HG03571 (cell line): ENCODE measurements around the gene SIPA1.
A peak's percentile ranks its signal among the peaks of the same experiment; 100 is the strongest.
"Not testable (repeated sequence)": the region's sequence is repeated elsewhere in the genome, so short reads cannot be mapped to it uniquely, and the experiment has no call there.

Experiments used
- ATAC-seq: cut with Tn5 transposase; IDR thresholded peaks from one replicate; pipeline ENCODE4 v1.9.1; 2021; ENCODE audit not compliant: unreplicated experiment

The SIPA1 gene

DNA sequence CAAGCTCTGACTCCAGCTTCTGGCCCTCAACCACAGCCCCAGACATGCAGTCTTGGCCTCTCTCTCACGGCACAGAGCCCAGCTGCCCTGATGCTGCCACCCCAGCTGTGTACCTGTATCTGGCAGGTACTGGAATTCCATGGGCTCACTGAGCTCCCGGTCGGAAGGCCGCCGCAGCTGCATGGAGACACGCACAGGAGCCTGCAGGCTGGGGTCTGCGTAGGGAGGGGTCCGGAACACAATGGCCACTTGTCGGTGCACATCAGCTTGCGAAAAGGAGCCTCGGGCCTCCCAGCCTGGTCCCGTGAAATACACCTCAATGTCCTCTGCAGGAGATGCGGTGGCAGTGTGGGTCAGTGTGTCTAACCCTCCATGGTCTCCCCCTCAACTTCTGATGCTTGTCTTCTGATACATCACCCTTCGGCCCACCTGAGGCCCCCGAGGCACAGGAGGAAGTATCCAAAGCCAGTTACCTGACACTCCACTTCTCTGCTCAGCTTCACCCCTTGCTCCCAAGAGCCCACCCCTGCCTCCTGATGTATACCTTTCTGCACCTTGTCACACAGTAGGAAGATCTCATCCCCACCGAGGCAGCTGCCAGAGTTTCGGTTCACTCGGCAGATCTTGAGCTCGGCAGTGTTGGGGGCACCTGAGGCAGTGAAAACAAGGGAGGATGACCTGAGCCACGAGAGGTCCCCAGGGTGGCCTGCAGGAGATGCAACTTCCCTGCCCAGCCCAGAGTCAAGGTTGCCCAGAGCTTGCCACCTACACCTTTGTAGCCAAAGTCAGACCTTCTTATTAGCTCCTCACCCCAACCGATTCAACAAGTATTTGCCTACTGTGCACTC lies 20.5 kb downstream of the SIPA1 start:
- ATAC-seq: no peak

DNA sequence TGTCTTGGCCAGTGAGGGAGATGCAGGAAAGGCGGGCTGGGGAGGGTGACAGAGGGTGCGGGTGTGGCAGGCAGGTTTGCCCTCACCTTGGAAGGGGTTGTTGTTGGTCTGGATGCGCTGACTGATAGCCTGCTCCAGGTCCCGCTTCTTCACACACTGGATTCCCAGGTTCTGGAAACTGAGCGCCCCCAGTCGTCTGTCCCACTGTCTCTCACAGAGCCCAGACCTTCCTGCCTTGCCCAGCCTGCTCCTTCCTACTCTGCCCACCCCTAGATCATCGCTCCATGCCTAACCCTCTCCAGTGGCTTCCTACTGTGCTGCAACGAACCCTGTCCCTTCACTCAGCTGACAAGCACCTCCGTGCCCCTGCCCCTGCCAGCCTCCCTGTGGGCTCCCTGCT lies 22.1 kb downstream of the SIPA1 start:
- ATAC-seq: no peak

DNA sequence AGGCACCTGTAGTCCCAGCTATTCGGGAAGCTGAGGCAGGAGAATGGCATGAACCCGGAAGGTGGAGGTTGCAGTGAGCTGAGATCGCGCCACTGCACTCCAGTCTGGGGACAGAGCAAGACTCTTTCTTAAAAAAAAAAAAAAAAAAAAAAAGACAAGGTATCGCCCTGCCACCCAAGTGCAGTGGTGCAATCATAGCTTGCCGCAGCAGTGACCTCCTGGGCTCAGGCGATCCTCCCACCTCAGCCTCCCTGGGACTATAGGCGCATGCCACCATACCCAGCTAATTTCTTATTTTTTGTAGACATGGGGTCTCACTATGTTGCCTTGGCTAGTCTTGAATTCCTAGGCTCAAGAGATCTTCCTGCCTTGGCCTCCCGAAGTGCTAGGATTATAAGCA lies 23.0 kb downstream of the SIPA1 start:
- not testable (repeated sequence) for ATAC-seq

DNA sequence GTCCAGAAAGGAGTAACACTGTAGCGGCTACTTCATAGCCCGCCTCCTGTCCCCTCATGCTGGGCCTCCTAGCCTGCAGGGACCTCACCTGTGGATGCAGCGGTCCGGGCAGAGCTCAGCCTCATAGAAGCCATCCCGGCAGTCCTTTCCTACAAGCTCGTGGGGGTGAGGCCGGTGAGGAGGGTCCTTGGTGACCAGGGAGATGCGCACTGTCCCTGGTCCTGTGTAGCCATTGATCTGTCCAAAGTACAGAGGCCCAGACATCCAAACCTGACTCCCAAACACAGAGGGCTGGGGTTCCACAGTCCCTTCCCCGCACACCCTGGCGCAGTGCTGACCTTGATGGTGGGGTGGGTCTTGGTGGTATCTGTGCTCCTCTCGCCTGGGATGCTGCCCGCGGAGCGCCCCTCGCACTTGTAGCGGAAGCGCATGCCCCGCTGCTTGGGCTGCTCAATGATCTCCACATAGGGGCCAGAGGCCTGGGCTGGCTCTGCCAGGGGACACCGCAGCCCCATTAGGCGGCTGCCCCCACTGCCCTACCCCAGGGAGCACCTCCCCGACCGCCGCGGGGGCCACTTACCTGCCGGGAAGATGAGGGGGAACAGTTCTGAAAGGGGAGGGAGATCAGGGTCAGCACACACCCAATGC lies 23.8 kb downstream of the SIPA1 start:
- no peak for ATAC-seq

DNA sequence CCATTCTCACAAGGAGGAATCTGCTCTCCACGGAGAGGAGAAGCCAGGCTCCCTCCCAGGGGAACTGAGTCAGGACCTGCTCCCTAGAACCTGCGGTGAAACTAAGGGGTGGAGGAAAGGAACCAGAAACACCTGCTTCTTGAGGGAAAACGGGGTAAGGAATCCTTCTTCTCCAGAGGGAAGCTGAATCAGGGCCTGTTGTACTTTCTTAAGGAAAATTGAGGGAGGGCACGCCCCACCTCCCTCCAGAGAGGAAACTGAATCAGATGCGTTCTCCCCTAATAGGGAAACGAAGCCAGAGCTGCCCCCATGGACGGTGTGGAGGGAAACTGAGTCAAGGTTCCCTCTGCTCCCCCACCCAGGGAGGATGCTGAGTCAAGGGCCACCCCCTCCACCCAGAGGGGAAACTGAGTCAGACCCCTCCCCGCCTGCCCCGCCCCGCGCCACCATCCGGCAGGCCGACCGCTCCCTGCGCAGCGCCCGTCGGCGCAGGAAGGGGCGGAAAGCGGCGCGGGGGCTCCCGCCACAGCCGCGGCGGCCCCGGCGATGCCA lies 24.4 kb downstream of the SIPA1 start:
- ATAC-seq: peak; percentile 17

DNA sequence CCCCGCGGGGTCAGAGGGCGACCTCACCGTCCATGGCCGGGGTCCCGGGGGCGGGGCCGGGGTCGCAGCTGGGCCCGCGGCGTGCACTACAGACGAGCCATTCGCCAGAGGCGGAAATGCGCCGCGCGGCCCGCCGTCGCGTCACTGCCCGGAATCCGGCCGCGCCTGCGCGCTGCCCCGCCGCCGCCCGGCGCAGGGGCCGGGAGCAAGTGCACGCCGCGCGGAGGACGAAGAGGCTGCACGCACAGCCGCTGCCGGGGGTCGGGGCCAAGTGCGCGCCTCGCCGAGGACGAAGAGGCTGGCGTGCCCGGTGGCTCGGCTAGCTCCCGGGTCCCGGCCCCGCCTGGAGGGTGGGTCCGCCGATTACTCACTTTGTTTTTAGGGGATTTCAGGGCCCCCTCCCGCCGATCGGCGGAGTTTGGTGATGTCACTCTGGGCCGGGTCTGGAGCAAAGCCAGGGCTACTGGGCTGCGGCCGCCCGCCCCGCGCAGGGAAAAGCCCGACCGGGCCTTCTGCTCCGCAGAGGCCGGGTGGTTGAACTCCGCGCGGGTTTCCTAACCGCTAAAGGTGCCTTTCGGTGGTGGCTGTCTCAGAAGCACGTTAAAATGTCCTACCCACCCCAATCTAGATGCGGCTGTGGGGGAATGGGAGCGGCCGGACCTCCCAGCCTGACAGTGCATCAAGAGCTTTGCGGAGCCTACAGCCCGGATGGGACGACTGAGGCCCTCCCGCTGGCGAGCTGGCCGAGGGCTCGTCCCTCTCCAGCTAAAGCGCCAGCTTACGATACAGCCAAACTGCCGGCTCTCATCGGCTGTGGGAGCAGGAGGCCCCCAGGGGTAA lies 25.1 kb downstream of the SIPA1 start, which contains the start of gene RELA:
Gene RELA (minus strand): TSS at position 118 of the 840 bp plus-strand sequence. CDS start 84 bp downstream, at position 34.
- ATAC-seq: peak; percentile 62

DNA sequence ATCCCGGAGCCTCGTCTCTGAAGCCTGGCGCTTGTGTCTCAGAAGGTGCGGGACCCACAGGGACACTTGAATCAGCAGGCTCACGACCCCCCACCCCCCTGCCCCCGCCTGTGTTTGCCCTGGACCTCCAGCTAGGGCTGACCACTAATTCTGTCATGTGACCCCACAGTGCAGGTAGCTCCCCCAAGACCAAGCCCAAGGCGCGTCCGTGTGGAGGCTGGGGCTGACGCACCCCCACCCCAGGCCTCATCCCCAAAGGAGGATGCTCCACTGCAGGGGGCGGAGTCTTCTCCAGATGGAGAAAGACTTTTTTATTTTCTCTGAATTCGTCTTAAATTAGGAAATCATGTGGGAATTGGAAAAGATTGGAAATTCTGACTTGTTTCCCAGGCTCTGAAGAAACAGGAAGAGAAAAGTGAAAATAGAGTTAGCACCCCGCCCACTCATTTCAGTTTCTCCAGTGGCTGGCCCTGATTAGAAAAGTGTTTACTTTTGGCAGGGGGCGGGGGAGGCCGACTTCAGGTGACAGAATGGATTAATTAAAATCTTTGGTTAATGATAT lies 25.8 kb downstream of the SIPA1 start:
- peak; percentile 5 for ATAC-seq

DNA sequence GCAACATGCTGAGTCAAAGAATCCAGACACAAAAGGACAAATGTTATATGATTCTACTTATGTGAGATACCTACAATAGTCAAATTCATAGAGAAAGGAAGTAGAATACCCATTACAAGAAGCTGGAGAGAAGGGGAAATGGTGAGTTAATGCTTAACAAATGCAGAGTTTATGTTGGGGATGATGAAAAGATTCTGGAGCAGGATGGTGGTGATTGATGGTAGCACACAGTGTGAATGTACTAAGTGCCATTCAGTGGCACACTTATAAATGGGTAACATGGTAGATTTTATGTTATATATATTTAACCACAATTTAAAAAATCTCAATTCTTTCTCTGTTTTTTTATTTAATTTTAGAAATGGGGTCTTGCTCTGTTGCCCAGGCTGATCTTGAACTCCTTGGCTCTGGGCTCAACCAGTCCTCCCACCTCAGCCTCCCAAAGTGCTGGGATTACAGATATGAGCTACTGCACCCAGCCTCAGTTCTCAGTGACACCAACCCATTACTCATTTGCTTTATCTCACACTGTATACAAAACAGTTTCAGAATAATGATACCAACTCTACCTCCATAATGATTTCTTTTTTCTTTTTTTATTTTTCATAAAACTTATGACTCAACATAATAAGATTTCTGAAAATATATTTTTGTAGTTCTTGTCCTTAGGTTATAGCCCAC lies 34.4 kb downstream of the SIPA1 start:
- ATAC-seq: no peak

DNA sequence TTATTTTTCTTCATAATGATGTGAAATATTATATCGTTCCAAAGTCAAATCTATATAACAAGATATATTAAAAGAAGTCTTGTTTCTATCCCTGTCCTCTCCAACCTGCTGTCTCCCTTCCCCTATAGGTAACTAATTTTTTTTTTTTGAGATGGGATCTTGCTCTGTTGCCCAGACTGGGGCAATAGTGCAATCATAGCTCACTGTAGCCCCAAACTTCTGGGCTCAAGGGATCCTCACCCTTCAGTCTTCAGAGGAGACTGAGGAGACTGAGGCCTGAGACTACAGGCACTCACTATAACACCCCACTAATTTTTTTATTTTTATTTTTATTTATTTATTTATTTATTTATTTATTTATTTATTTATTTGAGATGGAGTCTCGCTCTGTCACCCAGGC lies 35.1 kb downstream of the SIPA1 start:
- no peak for ATAC-seq

DNA sequence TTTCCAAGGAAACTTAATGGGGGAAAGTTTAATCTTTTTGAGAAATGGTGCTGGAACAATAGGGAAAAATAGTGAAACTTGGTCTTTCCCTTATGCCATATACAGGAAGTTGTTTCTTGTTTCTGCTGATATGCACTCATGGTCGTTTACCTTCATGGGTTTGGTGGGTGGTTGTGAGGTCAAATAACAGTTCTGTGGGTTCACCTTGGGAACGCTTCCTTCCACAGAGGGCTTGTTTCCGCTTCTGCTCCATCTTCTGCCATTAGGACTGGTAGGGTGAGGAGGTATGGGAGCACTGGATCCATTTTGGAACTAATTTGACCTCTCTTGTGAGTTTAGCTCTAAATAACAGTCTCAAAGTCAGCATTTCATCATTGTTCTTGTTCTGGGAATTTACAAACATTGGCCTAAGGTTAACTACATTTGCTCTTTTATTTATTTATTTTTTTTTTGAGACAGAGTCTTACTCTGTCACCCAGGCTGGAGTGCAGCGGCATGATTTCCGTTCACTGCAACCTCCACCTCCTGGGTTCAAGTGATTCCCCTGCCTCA lies 42.4 kb downstream of the SIPA1 start:
- ATAC-seq: no peak

DNA sequence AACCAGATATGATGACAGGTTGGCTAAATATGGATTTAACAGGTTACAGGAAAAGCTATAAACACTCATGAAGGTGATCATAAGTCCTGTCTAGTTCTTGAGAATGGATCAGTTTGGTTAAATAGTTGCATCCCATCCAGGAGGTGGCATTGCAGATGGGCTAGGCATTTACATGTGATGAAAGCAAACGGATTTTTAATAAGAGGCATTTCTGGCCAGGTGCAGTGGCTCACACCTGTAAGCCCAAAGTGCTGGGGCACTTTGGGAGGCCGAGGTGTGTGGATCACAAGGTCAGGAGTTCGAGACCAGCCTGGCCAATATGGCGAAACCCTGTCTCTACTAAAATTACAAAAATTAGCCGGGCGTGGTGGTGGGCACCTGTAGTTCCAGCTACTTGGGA lies 45.6 kb downstream of the SIPA1 start:
- ATAC-seq: not testable (repeated sequence)

DNA sequence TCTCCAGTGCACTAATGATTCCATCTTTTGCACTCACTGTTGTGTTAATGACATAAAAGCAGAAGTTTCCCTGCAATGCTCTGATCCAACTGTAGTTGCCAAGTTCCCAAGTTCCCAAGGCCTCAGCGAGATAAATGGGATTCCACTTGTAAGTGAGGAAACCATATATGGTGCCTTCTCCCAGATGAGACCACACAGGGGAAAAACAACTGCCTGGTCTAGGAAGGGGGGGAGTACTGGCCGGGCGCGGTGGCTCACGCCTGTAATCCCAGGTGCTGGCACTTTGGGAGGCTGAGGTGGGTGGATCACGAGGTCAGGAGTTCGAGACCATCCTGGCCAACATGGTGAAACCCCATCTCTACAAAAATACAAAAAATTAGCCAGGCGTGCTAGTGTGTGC lies 48.1 kb downstream of the SIPA1 start:
- ATAC-seq: no peak

DNA sequence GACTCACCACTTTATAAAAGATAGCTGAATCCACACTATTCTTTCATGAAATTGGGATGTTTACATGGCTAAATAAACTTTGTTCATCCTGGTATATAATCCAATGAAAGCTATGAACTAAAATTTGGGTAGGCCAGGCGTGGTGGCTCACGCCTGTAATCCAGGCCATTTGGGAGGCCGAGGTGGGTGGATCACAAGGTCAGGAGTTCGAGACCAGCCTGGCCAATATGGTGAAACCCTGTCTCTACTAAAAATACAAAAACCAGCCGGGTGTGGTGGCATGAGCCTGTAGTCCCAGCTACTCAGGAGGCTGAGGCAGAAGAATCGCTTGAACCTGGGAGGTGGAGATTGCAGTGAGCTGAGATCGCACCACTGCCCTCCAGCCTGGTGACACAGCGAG lies 53.9 kb downstream of the SIPA1 start:
- not testable (repeated sequence) for ATAC-seq

DNA sequence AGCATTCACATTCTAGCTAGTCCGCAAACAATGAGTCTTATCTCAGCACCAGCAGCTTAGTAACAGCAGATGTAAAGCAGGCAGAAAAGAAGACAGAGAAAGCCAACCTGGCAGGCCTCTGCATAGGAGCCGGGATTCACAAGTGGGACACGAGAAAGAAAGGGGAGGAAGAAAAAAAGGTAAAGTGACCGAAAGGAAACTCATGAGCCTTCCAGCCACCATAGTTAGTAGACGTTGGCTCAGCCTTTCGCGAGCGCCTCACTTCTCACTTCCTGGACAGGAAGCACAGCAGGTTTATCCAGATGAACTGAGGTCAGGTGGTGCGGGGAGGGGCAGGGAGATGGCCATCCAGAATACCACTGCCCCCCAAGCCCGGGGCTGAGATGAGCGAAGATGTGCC lies 54.5 kb downstream of the SIPA1 start:
- no peak for ATAC-seq

DNA sequence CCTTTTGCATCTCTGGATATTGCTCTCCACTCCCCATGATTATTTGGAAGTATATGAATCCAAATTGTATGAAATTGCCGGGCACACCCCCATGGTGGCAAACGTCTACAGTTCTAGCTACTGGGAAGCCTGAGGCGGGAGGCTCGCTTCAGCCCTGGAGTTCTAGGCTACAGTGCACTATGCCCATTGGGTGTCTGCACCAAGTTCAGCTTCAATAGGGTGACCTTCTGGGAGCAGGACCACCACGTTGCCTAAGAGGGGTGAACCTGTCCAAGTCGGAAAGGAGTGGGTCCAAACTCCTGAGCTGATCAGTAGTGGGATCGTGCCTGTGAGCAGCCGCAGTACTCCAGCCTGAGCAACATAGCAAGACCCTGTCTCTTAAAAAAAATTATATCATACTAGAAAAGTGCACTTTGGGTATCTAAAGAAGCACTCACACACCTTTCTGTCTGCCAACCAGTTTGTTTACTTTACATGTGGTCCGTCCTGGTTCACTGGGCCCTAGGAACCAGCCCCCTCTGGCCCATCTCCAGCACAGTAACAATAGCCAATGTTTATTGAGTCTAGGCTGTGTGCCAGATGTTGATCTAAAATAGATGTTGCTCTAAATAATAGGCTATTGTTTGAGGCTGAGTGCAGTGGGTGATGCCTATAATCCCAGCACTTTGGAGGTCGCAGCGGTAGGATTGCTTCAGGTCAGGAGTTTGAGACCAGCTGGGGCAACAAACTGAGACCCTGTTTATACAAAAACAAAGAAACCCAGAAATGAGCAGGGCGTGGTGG lies 57.7 kb downstream of the SIPA1 start:
- ATAC-seq: no peak

DNA sequence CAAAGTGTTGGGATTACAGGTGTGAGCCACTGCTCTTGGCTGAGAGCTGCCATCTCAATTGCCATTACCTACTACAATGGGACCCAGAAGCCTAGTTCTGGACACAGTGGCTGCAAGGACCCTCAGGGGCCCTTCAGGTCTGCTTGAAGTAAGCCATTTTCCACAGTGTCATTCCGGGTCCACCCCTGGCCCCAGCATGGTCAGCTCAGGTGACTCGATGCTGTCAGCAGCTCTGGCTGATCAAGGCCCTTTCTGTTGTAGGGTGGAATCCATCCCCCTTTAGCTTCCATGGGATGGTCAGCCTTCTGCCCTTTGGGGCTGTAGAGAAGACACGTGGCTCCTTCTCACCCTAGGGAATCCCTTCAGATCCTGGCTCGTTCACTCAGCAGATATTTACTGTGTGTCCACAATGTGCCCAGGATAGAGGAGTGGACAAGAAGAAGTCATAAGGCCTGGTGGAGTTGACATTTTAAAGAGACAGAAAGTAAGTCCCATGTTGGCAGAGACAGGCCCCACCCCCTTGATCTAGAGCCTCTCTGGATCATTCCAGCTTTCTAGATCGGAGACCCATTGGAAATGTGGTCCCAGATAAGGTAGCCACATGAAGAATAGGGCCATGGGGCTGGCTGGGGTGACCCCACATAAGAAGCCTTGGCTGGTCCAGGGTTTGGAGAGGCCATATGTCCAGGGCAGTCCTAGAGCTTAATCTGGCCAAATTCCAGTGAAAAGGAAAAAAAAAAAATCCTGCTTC lies 59.1 kb downstream of the SIPA1 start:
- ATAC-seq: no peak

DNA sequence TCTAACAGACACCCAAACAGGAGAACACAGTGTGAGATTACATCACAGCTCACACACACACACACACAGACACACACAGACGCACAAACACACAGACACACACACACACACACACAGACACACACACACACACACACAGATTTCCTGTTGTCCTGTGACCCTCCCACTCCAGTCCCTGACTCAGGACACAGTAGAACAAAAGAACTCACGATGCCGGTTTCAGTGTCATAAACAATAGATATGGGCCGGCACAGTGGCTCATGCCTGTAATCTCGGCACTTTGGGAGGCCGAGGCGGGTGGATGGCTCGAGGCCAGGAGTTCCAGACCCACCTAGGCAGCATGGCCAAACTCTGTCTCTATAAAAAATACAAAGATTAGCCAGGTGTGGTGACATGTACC lies 60.3 kb downstream of the SIPA1 start:
- ATAC-seq: no peak

DNA sequence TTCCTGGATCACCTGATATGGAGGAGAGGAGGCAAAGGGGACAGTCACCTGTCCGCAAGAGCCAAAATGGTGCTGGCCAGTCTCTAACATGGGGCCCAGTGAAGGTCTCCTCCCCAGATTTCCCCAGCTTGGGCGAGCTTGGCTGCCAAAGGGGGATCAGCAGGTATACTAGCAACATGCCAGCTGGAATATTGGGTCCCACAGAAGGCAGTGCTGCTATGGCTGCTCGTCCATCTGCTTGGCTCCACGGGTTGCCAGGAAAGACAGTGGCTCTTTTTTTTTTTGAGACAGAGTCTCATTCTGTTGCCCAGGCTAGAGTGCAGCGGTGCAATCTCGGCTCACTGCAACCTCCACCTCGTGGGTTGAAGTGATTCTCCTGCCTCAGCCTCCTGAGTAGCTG lies 61.4 kb downstream of the SIPA1 start:
- no peak for ATAC-seq

DNA sequence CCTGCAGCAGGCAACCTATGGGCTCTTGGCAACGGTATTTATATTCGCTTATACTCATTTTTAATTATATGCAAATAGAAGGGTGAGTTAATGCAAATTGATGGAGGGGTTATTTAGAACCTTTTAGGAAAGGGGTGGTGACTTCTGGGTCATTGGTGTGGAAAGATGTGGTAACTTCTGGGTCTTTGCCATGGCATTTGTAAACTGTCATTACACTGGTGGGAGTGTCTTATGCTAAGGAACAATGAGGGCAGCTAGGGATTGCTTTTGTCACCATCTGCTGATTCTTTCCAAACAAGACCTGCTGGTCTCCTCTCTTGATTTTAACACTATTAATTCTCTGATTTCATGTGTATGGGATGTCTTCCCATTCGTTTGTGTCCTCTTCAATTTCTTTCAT lies 62.5 kb downstream of the SIPA1 start:
- ATAC-seq: no peak
